Measurements from ENCODE around the gene PLA2G3. TPM values are rescaled to one million over a fixed set of nuclear protein-coding genes. Genes with fewer than 3 reads are reported as not detected.
A peak's percentile ranks its signal among the peaks of the same experiment; 100 is the strongest.

PLA2G3 gene
- total RNA-seq, 1 experiment from 2014 or later, result not detected

DNA sequence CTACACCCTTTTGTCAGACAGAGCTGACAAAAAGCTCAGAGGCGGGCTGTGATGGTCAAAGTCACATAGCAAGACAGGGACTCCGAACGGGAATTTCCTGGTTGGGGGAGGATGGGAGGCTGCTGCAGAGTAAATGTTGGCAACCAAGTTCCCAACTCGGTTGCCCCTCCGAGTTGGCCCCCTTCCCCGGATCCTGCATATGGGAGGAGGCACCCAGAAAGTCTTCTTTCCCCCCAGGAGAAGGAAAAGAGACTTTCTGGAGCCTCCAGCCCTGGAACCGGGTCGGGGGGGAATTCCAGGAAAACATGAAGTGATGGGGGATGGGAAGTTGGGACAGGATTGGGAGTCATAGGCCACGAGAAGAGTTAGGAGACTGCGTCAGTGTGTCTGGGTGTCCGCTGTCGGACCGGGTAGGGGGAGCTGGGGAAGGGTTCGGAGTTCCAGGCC is 33.6 kb downstream of the PLA2G3 start:
- H3K27ac ChIP-seq (ENCODE audit: low read length), result peak overlapping the region; percentile 75
- BruUV-seq (replicated peaks), result no TSS peak
- in situ Hi-C loops (cut with HindIII; ENCODE audit: low pct_unique_long_range_greater_than_20kb, low sequenced_read_pairs), result no loop called here

DNA sequence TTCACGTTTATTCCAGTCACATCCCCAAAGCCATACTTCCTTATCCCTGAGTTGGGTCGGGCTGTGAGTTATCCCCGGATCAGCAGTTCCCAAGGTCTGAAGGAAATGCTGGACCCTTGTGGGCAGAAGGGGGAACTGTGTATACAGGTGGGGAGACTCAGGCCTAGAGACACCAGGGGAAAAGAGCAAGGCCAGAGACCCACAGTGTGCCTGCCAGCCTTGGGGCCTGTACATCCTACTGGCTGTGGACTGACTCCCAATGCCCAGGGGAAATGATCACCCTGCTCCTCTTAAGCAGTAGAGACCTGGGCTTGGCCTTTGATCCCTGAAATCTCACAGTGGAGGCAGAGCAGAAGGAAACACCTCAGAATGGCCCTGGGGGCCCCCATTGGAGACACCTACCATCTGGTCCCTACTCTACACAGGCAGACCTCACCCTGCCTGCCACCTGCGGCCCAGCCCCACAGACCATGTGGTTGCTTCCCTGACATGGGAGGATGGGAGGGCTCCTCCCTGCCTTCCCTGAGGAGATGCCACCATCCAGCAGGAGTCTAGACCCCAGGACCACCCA is 34.2 kb downstream of the PLA2G3 start:
- DNase-seq (ENCODE audit: low read depth, low spot score) (no peak), ATAC-seq (peak; percentile 7; the same call in 1 of the 2 replicates)
- intact Hi-C loops (cut with micrococcal nuclease; ENCODE audit: unreplicated experiment), result no loop called here
- peaks cover 2% of the 10 kb centered on the region; the same call in 1 of the 2 replicates for H3K36me3 ChIP-seq (ENCODE audit: control insufficient read depth, insufficient read depth, low read length)
- BruUV-seq (replicated peaks), result no TSS peak
- no peak overlapping the region for H3K27ac ChIP-seq (ENCODE audit: low read length)
- no peaks in the 10 kb centered on the region for H3K27me3 ChIP-seq (ENCODE audit: control insufficient read depth, insufficient read depth, low read length)
- POLR2A ChIA-PET, result no interaction called here
- in situ Hi-C loops (cut with HindIII; ENCODE audit: low pct_unique_long_range_greater_than_20kb, low sequenced_read_pairs), result no loop called here
- TF ChIP-seq, protein P1, sequence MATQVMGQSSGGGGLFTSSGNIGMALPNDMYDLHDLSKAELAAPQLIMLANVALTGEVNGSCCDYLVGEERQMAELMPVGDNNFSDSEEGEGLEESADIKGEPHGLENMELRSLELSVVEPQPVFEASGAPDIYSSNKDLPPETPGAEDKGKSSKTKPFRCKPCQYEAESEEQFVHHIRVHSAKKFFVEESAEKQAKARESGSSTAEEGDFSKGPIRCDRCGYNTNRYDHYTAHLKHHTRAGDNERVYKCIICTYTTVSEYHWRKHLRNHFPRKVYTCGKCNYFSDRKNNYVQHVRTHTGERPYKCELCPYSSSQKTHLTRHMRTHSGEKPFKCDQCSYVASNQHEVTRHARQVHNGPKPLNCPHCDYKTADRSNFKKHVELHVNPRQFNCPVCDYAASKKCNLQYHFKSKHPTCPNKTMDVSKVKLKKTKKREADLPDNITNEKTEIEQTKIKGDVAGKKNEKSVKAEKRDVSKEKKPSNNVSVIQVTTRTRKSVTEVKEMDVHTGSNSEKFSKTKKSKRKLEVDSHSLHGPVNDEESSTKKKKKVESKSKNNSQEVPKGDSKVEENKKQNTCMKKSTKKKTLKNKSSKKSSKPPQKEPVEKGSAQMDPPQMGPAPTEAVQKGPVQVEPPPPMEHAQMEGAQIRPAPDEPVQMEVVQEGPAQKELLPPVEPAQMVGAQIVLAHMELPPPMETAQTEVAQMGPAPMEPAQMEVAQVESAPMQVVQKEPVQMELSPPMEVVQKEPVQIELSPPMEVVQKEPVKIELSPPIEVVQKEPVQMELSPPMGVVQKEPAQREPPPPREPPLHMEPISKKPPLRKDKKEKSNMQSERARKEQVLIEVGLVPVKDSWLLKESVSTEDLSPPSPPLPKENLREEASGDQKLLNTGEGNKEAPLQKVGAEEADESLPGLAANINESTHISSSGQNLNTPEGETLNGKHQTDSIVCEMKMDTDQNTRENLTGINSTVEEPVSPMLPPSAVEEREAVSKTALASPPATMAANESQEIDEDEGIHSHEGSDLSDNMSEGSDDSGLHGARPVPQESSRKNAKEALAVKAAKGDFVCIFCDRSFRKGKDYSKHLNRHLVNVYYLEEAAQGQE (IDR thresholded peaks at IDR 0.05; ENCODE audit: insufficient read depth in 1 of 2, low read depth in 2 of 2, low read length in 1 of 2), result no peak
- TF ChIP-seq TCF7L2 (IDR thresholded peaks at IDR 0.05; ENCODE audit: low read depth, low read length), result no peak
- no peak for TF ChIP-seq SIN3A (IDR thresholded peaks at IDR 0.05; ENCODE audit: borderline replicate concordance, insufficient read depth, low read depth, low read length)
- TF ChIP-seq, protein P2, sequence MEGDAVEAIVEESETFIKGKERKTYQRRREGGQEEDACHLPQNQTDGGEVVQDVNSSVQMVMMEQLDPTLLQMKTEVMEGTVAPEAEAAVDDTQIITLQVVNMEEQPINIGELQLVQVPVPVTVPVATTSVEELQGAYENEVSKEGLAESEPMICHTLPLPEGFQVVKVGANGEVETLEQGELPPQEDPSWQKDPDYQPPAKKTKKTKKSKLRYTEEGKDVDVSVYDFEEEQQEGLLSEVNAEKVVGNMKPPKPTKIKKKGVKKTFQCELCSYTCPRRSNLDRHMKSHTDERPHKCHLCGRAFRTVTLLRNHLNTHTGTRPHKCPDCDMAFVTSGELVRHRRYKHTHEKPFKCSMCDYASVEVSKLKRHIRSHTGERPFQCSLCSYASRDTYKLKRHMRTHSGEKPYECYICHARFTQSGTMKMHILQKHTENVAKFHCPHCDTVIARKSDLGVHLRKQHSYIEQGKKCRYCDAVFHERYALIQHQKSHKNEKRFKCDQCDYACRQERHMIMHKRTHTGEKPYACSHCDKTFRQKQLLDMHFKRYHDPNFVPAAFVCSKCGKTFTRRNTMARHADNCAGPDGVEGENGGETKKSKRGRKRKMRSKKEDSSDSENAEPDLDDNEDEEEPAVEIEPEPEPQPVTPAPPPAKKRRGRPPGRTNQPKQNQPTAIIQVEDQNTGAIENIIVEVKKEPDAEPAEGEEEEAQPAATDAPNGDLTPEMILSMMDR (IDR thresholded peaks at IDR 0.05), result no peak
- TF ChIP-seq POLR2AphosphoS5 (IDR thresholded peaks at IDR 0.05; ENCODE audit: low read depth, low read length), result no peak
- H3K4me3 ChIP-seq (ENCODE audit: low read depth in 2 of 2, low read length in 2 of 2), result peak overlapping the region; percentile 70 to 81
- H3K9me3 ChIP-seq (ENCODE audit: control insufficient read depth, insufficient read depth, low read depth, low read length), result no peaks in the 10 kb centered on the region
- no peaks in the 10 kb centered on the region; the same call in 1 of the 2 replicates for H3K4me1 ChIP-seq (ENCODE audit: control insufficient read depth, insufficient read depth, low read length)
- CTCF ChIA-PET, result no interaction called here

More for the DNA sequence above, 33.6 kb downstream of the PLA2G3 start:
- H3K36me3 ChIP-seq (ENCODE audit: control insufficient read depth, insufficient read depth, low read length), result peaks cover 2% of the 10 kb centered on the region; the same call in 1 of the 2 replicates
- H3K4me3 ChIP-seq (ENCODE audit: low read depth in 2 of 2, low read length in 2 of 2), result peak overlapping the region; percentile 70 to 81
- H3K27me3 ChIP-seq (ENCODE audit: control insufficient read depth, insufficient read depth, low read length), result no peaks in the 10 kb centered on the region
- intact Hi-C loops (cut with micrococcal nuclease; ENCODE audit: unreplicated experiment), result no loop called here
- peak; percentile 42 for ATAC-seq
- no peaks in the 10 kb centered on the region; the same call in 1 of the 2 replicates for H3K4me1 ChIP-seq (ENCODE audit: control insufficient read depth, insufficient read depth, low read length)
- ChIA-PET POLR2A (no interaction called here), CTCF (no interaction called here)
- DNase-seq (ENCODE audit: low read depth, low spot score), result no peak
- TF ChIP-seq, protein P2 (IDR thresholded peaks at IDR 0.05), result no peak
- no peak for TF ChIP-seq TCF7L2 (IDR thresholded peaks at IDR 0.05; ENCODE audit: low read depth, low read length)
- H3K9me3 ChIP-seq (ENCODE audit: control insufficient read depth, insufficient read depth, low read depth, low read length), result no peaks in the 10 kb centered on the region

Measured in Panc1 (cell line).